NCI-H345 treated with DMSO at 0.1 percent for 48 hours (cell line): ENCODE data around the gene WWC2.

Experiments
- DNase-seq: peaks from one replicate; lab custom pipeline; 2025; ENCODE audit not compliant: unreplicated experiment; lab: John Stamatoyannopoulos, UW

The WWC2 gene

DNA sequence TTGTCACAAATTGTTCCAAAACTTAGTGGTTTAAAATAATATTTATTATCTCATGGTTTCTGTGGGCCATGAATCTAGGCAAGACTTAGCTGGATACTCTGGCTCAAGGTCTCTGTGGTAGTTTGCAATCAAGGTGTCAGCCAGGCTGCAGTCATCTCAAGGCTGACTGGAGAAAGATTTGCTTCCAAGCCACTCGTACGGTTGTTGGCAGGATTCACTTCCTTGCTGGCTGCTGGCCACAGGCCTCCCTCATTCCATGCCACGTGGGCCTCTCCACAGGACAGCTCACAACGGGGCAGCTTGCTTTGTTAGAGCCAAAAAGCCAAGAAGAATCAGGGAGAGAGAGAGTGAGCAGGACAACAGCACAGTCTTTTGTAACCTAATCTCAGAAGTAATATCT is 101.4 kb downstream of the WWC2 start:
- DNase-seq = no peak

GRCh38 chr4:183201331-183201730 is 102.3 kb downstream of the WWC2 start:
- no peak for DNase-seq

DNA sequence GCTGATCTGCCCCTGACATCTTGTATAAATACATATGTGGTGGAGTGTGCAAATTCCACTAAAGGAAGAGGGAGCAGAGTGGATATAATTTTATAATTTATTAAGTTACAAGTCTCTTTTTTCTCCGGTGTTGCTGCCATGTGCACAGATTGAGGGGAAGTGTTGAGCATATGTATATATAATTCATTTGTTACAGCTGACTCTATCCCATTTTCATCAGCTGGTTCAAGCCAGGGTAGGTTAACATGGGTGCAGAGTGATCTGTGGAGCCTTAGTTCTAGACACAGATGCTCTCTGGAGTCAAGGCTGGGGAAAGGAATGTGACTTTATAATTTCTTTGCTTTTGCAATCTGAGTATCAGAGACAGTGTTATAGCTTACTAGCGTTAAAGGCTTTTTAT is 103.5 kb downstream of the WWC2 start:
- DNase-seq = no peak

GRCh38 chr4:183204793-183205192 is 105.7 kb downstream of the WWC2 start:
- DNase-seq = no peak

DNA sequence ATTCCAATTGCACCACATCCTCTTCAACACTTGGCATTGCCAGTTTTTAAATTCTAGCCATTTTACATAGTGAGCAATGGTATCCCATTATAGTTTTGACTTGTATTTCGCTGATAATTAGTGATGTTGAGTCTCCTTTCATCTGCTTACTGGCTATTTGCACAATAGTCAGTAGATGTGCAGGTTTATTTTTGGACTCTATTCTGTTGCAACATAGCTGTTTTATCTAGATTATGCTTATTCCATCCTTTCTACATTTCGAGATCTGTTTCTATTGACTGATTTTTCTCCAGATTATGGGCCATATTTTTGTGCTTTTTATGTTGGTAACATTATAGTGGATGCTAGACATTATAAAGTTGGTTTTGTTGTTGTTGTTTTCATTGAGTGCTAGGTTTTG is 106.1 kb downstream of the WWC2 start:
- DNase-seq = no peak

DNA sequence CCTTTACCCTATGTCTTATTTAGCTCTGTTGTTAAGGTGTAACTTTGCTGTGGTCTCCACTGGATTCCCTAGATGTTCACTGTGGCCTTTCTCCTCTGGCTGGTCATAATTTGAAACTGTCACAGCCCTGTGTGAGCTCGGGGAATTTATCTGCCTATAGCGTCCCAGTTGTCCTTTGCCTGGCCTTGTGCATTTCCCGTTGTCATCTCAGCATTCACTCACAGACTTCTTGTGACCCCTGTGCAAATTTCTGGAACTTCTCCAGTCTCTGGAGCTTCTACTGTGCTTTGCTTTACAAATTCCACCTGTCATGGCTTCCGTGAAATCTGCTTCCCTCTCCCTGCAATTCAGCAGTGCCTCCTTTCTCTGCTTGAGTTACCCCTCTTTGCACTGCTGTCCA is 106.7 kb downstream of the WWC2 start:
- no peak for DNase-seq

- no peak for DNase-seq
These were observed 112.5 kb downstream of the WWC2 start for GRCh38 chr4:183211533-183211932.

- no peak for DNase-seq
These were observed 114.9 kb downstream of the WWC2 start for GRCh38 chr4:183213996-183214395.

DNA sequence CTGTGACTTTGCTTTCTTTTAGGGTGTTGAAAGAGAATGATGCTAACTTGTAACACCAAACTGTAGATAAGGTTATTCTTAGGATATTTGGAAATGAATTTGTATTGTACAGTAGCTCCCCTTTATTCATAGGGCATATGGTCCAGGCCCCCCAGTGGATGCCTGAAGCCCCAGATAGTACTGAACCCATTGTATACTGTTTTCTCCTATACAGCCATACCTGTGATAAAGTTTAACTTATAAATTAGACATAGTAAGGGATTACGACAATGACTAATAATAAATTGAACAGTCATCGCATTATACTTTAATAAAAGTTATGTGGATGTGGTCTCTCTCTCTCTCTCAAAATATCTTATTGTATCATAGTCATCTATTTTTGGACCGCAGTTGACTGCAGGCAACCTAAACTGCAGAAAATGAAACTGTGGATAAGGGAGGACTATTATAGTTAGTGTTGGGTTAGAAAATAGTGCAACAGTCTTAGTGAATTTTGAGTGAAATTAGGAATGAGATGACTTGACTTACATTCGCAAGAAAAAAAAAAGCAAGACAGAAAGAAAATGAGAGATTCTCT is 115.9 kb downstream of the WWC2 start:
- no peak for DNase-seq

GRCh38 chr4:183220236-183220635 is 121.2 kb downstream of the WWC2 start:
- DNase-seq = no peak

GRCh38 chr4:183223053-183223452 is 124.0 kb downstream of the WWC2 start:
- DNase-seq = no peak

- DNase-seq = no peak
These were observed 130.3 kb downstream of the WWC2 start for GRCh38 chr4:183229397-183229796.

DNA sequence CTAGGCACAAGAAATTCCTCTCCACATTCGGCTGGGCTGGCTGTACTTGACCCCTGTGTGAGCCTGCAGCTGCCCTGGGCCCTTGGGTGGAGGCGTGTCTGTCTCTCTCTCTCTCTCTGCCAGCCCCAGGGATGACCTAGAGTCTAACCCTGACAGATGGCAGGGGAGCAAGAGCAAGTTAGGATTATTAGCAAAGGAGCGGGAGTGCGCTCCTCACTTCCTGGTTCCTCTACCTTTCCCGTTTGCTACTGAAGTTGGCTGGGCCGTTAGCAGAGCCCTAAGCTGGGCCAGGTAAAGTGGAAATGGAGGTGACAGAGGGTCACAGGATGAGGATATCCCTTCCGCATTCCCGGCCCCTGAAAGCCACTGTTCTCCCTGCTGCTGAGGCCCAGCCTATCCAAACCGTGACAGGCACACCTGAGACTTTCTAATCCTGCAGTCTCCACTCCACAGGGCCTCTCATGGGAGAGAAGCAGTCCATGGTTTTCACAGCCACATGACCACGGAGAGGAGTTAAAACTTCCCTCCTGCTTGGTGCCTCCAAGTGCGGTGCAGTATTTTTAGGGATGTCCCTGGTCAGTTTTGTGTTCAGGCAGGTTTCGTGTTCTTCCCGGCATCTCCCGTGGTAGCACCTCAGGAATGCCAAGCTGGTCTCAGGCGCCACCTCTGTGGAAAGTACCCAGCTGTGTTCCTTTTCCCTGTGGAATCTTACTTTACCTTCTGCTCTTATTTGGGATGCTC is 141.7 kb downstream of the WWC2 start:
- no peak for DNase-seq

DNA sequence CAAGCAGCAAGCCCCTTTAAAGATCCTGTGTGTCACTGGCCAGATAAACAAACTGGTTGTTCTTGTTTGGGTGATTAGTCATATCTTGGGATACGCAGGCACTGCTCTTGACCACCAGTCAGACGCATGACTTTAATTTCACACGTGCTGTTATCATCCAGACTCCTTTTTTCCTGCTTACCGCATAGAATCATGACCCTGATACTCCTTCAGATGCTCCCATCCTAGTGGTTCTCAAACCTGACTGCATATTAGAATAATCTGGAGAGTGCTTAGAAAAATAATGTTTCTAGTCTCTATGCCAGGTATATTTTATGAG is 142.2 kb downstream of the WWC2 start:
- DNase-seq = no peak

GRCh38 chr4:183241721-183242151 is 142.7 kb downstream of the WWC2 start:
- DNase-seq = no peak

- DNase-seq = no peak
These were observed 143.2 kb downstream of the WWC2 start for GRCh38 chr4:183242291-183242690.

DNA sequence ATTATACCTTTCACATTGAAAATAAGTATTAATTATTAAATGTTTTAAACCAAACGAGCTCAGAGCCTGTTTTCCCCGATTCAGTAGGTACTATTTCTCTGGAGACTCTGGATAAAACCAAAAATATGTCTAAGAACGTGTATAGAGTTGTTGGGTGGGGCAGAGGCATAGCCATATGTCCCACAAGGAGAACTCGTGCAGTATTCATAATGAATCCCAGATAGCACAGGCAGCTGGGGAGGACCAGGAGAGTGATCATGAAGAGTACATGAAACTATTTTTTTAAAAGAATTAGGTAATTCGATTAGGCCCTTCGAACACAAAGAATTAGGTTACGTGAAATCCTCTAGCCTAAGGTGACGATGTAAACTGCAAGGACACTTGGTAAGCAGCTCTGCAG is 145.0 kb downstream of the WWC2 start:
- no peak for DNase-seq

DNA sequence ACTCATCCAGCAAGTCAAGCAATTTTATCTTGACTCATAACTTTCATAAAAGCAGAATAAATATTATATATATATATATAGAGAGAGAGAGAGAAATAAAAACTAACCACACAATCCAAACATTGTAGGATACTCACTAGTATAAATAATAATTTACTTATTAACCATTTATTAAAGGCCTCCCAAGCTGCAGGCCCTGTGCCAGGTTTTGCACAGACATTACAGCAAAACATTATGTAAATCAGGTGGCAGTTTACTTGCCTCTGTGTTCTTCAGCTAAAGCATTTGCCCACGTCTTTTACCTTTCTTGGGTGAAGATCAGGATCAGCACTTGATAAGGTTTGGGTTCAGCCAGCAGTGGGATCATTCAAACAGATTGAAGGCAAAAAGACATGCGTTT is 145.4 kb downstream of the WWC2 start:
- no peak for DNase-seq

DNA sequence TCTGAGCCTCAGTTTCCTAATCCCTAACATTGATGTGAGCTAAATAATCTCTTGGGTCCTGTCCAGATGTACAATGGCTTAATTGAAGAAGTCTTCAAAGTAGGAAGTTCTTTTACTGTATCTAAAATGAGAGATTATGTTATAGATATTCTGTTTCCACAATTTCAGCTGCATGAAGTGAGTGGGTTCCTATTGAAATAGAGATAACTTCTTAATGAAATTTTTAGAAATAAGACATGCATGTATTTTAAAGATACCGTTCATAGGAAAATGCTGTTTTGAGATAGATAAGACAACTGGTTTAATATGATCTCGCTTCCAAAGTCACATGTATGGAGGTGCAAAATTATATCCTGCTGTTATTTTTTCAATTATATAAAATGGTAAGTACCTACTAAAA is 149.1 kb downstream of the WWC2 start:
- DNase-seq = no peak

DNA sequence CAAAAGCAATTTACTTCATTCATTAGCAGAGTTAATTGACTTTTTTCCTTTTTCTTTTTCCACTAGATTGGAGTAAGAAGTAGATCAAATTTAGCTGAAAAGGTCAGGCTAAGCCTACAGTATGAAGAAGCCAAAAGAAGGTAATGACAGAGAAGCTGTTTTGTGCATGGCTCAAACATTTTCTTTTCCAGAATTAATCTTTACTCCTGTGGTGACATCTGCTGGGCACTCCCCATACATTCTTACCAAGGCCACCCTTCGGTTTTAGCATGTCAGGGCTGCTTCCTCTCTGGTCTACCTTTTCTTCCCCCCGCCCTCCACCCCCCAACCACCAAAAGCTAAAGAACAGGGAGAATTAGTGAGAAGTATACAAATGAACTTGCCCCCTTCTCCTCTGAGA is 150.8 kb downstream of the WWC2 start:
- peak; percentile 6 for DNase-seq

DNA sequence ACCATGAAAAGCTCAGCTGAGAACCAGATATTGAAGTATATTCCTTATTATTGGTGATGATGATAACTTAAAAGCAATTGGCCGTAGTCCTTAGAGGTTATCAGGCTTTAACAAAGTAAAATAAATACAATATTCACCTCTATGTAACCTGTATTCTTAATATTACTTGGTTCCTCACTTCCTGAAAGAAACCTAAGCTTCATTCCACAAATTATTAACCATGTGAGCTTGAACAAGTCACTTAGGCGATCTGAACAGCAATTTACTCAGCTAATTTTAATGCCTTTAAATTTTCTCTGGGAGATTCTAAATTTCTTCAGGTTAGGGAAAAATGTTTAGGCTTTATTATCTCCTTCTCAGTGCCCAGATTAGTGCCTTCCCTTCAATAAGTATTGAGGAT is 151.8 kb downstream of the WWC2 start:
- no peak for DNase-seq

- DNase-seq = no peak
These were observed 153.9 kb downstream of the WWC2 start for GRCh38 chr4:183252959-183253358.

- DNase-seq = no peak
These were observed 154.4 kb downstream of the WWC2 start for GRCh38 chr4:183253451-183253850.
